K562 (cell line): Measurements from ENCODE around the gene ADAMTS6. TPM values are rescaled to one million over a fixed set of nuclear protein-coding genes. Genes with fewer than 3 reads are reported as not detected.

ENCODE experiments used
- ATAC-seq: fragments of 200-7000 bp; cut with Tn5 transposase; 3 replicates; pipeline ENCODE4 v1.9.1; 2020; ENCODE audit warnings: moderate library complexity
- BruUV-seq: library from RNA; stranded (reverse); fragments of 400-500 nt; replicated peaks from 2 replicates; lab custom pipeline; 2021; lab: Mats Ljungman, UMichigan
- CTCF ChIA-PET: fragments of 300-600 bp; formaldehyde crosslinking; extraction: SDS; loops from one replicate; lab custom pipeline; 2021; ENCODE audit warnings: low intra/inter-chr PET ratio; lab: Yijun Ruan, JAX
- POLR2A ChIA-PET: fragments of 300-600, 350-650 bp; sonication (Branson Sonifier 250); formaldehyde crosslinking; extraction: SDS; loops from one replicate; lab custom pipeline; 2021; ENCODE audit warnings: antibody characterized with exemption, inconsistent platforms; lab: Yijun Ruan, JAX
- DNase-seq, 4 experiments: peaks; one replicate each; pipeline versions ENCODE4 v3.0.0 to v3.0.0-alpha.2; 2011 to 2018; ENCODE audit warnings: low spot score in 3 of 4, mixed read lengths in 3 of 4; ENCODE audit errors: extremely low read depth in 1 of 4
- FAIRE-seq: peaks from 2 replicates; lab custom pipeline; 2011; peaks lifted over from hg19 to GRCh38; lab: Jason Lieb, UNC
- H2AFZ ChIP-seq: 2 replicates; pipeline ENCODE4 v1.6.0; 2011; ENCODE audit warnings: low read depth, low read length, control low read depth, inconsistent platforms
- H3K27ac ChIP-seq: fragments of 200-600 bp; 3 replicates; pipeline ENCODE4 v1.8.0; 2011; ENCODE audit warnings: low read depth, mild to moderate bottlenecking, control low read depth, inconsistent platforms, low read length, moderate library complexity, mixed read lengths; ENCODE audit errors: extremely low read depth
- H3K27me3 ChIP-seq, 2 experiments: fragments of 300-600 bp in 1 of 2; 2 replicates in 1 of 2; 3 replicates in 1 of 2; pipeline versions ENCODE4 v1.6.0 to v1.8.0; 2011; ENCODE audit warnings: inconsistent platforms in 2 of 2, low read length in 2 of 2, mild to moderate bottlenecking in 1 of 2, mixed read lengths in 1 of 2, moderate library complexity in 1 of 2; ENCODE audit not compliant: control insufficient read depth in 2 of 2, insufficient read depth in 2 of 2
- H3K36me3 ChIP-seq: fragments of 300-600 bp; 3 replicates; pipeline ENCODE4 v1.8.0; 2011; ENCODE audit warnings: mild to moderate bottlenecking, low read length, inconsistent platforms; ENCODE audit not compliant: control insufficient read depth, insufficient read depth
- H3K4me1 ChIP-seq, 2 experiments: fragments of 200-600 bp in 1 of 2; replicated peaks in 1 of 2; 2 replicates in 1 of 2; 3 replicates in 1 of 2; pipeline versions ENCODE4 v1.5.1 to v1.8.0; 2011; ENCODE audit warnings: inconsistent platforms in 2 of 2, low read length in 2 of 2, mild to moderate bottlenecking in 1 of 2, mixed read lengths in 1 of 2, moderate library complexity in 1 of 2; ENCODE audit not compliant: control insufficient read depth in 2 of 2, insufficient read depth in 2 of 2
- H3K4me2 ChIP-seq: 2 replicates; pipeline ENCODE4 v1.6.1; 2011; ENCODE audit warnings: low read length, control low read depth, inconsistent platforms, mixed read lengths; ENCODE audit not compliant: insufficient read depth
- H3K4me3 ChIP-seq: fragments of 200-600 bp; sonication (generic), shearing (Covaris generic); 2 replicates; pipeline ENCODE4 v1.5.1; 2016; ENCODE audit warnings: control low read depth, inconsistent platforms
- H3K79me2 ChIP-seq: fragments of 200-600 bp; 3 replicates; pipeline ENCODE4 v1.8.0; 2011; ENCODE audit warnings: low read length, inconsistent platforms; ENCODE audit not compliant: control insufficient read depth, insufficient read depth
- H3K9ac ChIP-seq, 2 experiments: 2 replicates each; pipeline versions ENCODE4 v1.6.0 to v1.6.1; 2011; ENCODE audit warnings: low read depth in 2 of 2, low read length in 2 of 2, control low read depth in 1 of 2, inconsistent platforms in 1 of 2, mild to moderate bottlenecking in 1 of 2, mixed read lengths in 1 of 2; ENCODE audit not compliant: insufficient read depth in 1 of 2
- H3K9me1 ChIP-seq: one replicate; pipeline ENCODE4 v1.6.0; 2011; ENCODE audit warnings: inconsistent platforms, mild to moderate bottlenecking, low read length, moderate library complexity; ENCODE audit not compliant: control insufficient read depth, insufficient read depth
- H3K9me3 ChIP-seq: replicated peaks from 2 replicates; pipeline ENCODE4 v1.5.1; 2011; ENCODE audit warnings: low read depth, low read length, inconsistent platforms; ENCODE audit not compliant: control insufficient read depth, insufficient read depth
- H4K20me1 ChIP-seq: replicated peaks from 2 replicates; pipeline ENCODE4 v1.6.1; 2011; ENCODE audit warnings: low read length, inconsistent platforms, mixed read lengths; ENCODE audit not compliant: control insufficient read depth, insufficient read depth
- ADNP ChIP-seq: fragments of 200-800 bp; sonication (Bioruptor generic); IDR thresholded peaks from 2 replicates; pipeline ENCODE4 v1.6.1; 2016; ENCODE audit warnings: missing genetic modification characterization, missing compliant biosample characterization
- DMBX1 ChIP-seq: fragments of 250-450 bp; sonication (Bioruptor Pico); IDR thresholded peaks from 2 replicates; pipeline ENCODE4 v1.8.0; 2022; ENCODE audit warnings: inconsistent platforms, mild to moderate bottlenecking, moderate library complexity, borderline replicate concordance
- HINFP ChIP-seq: fragments of 450-650 bp; conservative IDR thresholded peaks from 2 replicates; pipeline ENCODE4 v1.6.1; 2016; ENCODE audit warnings: missing genetic modification characterization, low read depth, mild to moderate bottlenecking, control low read depth, missing compliant biosample characterization
- HSF4 ChIP-seq: fragments of 250-450 bp; sonication (Bioruptor Pico); IDR thresholded peaks from 2 replicates; pipeline ENCODE4 v2.1.2; 2022; ENCODE audit warnings: mild to moderate bottlenecking, moderate library complexity, borderline replicate concordance
- IRF1 ChIP-seq: sonication (generic); formaldehyde crosslinking; IDR thresholded peaks from 2 replicates; pipeline ENCODE4 v1.8.0; 2022; ENCODE audit warnings: missing genetic modification reagents, mild to moderate bottlenecking, borderline replicate concordance
- NR2C2 ChIP-seq, 2 experiments: fragments of 200-800 bp in 1 of 2; sonication (Bioruptor generic) in 1 of 2; sonication (generic) in 1 of 2; formaldehyde crosslinking in 1 of 2; IDR thresholded peaks; 2 replicates each; pipeline versions ENCODE4 v1.6.1 to v1.8.0; 2016 to 2022; ENCODE audit warnings: mild to moderate bottlenecking in 1 of 2, missing compliant biosample characterization in 1 of 2, missing genetic modification characterization in 1 of 2, missing genetic modification reagents in 1 of 2
- POLR2G ChIP-seq: fragments of 200-400 bp; formaldehyde crosslinking; IDR thresholded peaks from 2 replicates; pipeline ENCODE4 v1.6.1; 2017; ENCODE audit warnings: low read depth, mild to moderate bottlenecking, antibody characterized with exemption, low read length, moderate library complexity
- RCOR1 ChIP-seq, 2 experiments: IDR thresholded peaks; 2 replicates each; pipeline ENCODE4 v1.6.1; 2012; ENCODE audit warnings: low read depth in 2 of 2, low read length in 2 of 2, borderline replicate concordance in 1 of 2, improper control_type of control experiment in 1 of 2
- SUPT5H ChIP-seq: fragments of 450-650 bp; IDR thresholded peaks from 2 replicates; pipeline ENCODE4 v1.6.1; 2016
- ZFX ChIP-seq: sonication (generic); formaldehyde crosslinking; IDR thresholded peaks from 2 replicates; pipeline ENCODE4 v1.8.0; 2022; ENCODE audit warnings: mild to moderate bottlenecking, missing genetic modification reagents, moderate library complexity
- ZNF165 ChIP-seq: fragments of 250-450 bp; sonication (Bioruptor Pico); IDR thresholded peaks from 2 replicates; pipeline ENCODE4 v1.4.0; 2020; ENCODE audit warnings: borderline replicate concordance
- ZNF23 ChIP-seq: fragments of 250-450 bp; sonication (Bioruptor Pico); IDR thresholded peaks from 2 replicates; pipeline ENCODE4 v1.4.0; 2020; ENCODE audit warnings: mild to moderate bottlenecking
- ZNF584 ChIP-seq: fragments of 200-800 bp; sonication (Bioruptor generic); IDR thresholded peaks from 2 replicates; pipeline ENCODE4 v1.6.1; 2016; ENCODE audit warnings: low read depth, mild to moderate bottlenecking, missing genetic modification characterization, missing compliant biosample characterization
- WGBS: fragments of 100-300 bp; shearing (Covaris generic); methylation state at CpG from one replicate; pipeline ENCODE4 v1.1.6; 2016; ENCODE audit warnings: low coverage, mixed read lengths; ENCODE audit not compliant: insufficient coverage; ENCODE audit errors: missing lambda C conversion rate; 5-methylcytosine and 5-hydroxymethylcytosine counted together
- in situ Hi-C: fragments of 300-500 bp; cut with MboI; formaldehyde crosslinking; loops from 4 replicates; pipeline ENCODE4 v1.15.0; 2018; ENCODE audit warnings: inconsistent platforms, mixed read lengths
- intact Hi-C: fragments of 100-400 bp; cut with micrococcal nuclease; formaldehyde crosslinking; loops from 2 replicates; pipeline ENCODE4 v1.14.2; 2022
- polyA plus RNA-seq, 8 experiments: library from polyadenylated mRNA; depleted of rRNA in 4 of 8; stranded (reverse) in 5 of 8; unstranded in 3 of 8; fragments of >200 nt; fragmentation: Nextera tagmentation in 2 of 8; fragmentation: Illumina TruSeq in 1 of 8; extraction: Ambion mirVana in 2 of 8; extraction: Trizol in 1 of 8; gene quantifications; 2 replicates each; pipeline versions ENCODE4 v1.2.1 to v1.2.3, GENCODE V29; 2011 to 2014; ENCODE audit warnings: inconsistent platforms in 1 of 8, missing spikeins in 1 of 8
- total RNA-seq, 7 experiments: library from RNA; depleted of rRNA in 6 of 7; stranded (reverse); fragments of >200 nt in 6 of 7; fragmentation: Illumina TruSeq in 2 of 7; extraction: Trizol in 2 of 7; gene quantifications; 2 replicates each; pipeline versions ENCODE4 v1.2.1 to v1.2.3, GENCODE V29; 2011 to 2021; ENCODE audit warnings: low replicate concordance in 1 of 7

ADAMTS6 gene
- total and polyA plus RNA-seq, 9 of the 15 experiments (the other 6 are each of a cell fraction or from before 2014, with no cell fraction given) = 0.57 to 5.3 (median 1.5) TPM

- no TSS peak for BruUV-seq
- H4K20me1 ChIP-seq = no peaks in the 10 kb centered on the region
- ChIA-PET CTCF (no interaction called here), POLR2A (no interaction called here)
- no peak overlapping the region for H3K4me3 ChIP-seq
- no peaks in the 10 kb centered on the region for H3K9me3 ChIP-seq
- no peaks in the 10 kb centered on the region for H3K4me1 ChIP-seq
- H3K79me2 ChIP-seq = no peaks in the 10 kb centered on the region
- FAIRE-seq (no peak), ATAC-seq (no peak), DNase-seq (no peak)
- intact Hi-C loops (no loop called here), in situ Hi-C loops (no loop called here)
- TF ChIP-seq RCOR1 (IDR thresholded peaks at IDR 0.05; ENCODE audit: borderline replicate concordance in 1 of 2, low read depth in 2 of 2, low read length in 2 of 2) = no peak
- TF ChIP-seq ZFX (CRISPR knock-in tag) = no peak
- no peak for TF ChIP-seq NR2C2 (CRISPR knock-in tag; IDR thresholded peaks at IDR 0.05)
- no peak for TF ChIP-seq NR2C2 (tag; IDR thresholded peaks at IDR 0.05)
- no peak for TF ChIP-seq ZNF165 (CRISPR knock-in tag)
- TF ChIP-seq SUPT5H = no peak
- no peak for TF ChIP-seq ZNF584 (CRISPR knock-in tag)
- no peak for TF ChIP-seq HINFP (tag)
- TF ChIP-seq IRF1 (CRISPR knock-in tag) = no peak
- TF ChIP-seq POLR2G = no peak
- no peak for TF ChIP-seq HSF4 (CRISPR knock-in tag)
- TF ChIP-seq ZNF23 = no peak
- TF ChIP-seq DMBX1 (CRISPR knock-in tag) = no peak
- TF ChIP-seq ADNP (tag) = no peak
- H3K9ac ChIP-seq = no peak overlapping the region
- no peaks in the 10 kb centered on the region for H3K36me3 ChIP-seq
- H3K4me2 ChIP-seq = no peak overlapping the region
- no peaks in the 10 kb centered on the region for H3K27me3 ChIP-seq
- WGBS = 25% methylated on average over 1 of the region's 1 CpG
- no peaks in the 10 kb centered on the region for H3K9me1 ChIP-seq
- no peak overlapping the region for H2AFZ ChIP-seq
- H3K27ac ChIP-seq = no peak overlapping the region
Measured at GRCh38 chr5:65327582-65327981, 154.1 kb downstream of the ADAMTS6 start.
